Lower leg skin (tissue), 4 donors: ENCODE measurements around the gene JPH3. TPM values are rescaled to one million over a fixed set of nuclear protein-coding genes. Genes with fewer than 3 reads are reported as not detected.

Experiments
- DNase-seq, 2 donors: peaks; one replicate each; pipeline ENCODE4 v3.0.0-alpha.2; 2019; ENCODE audit warnings: low spot score in 2 of 2
- H3K4me3 ChIP-seq: fragments of 200-600 bp; sonication (generic); 2 replicates; pipeline ENCODE4 v1.5.1; 2017; ENCODE audit warnings: mild to moderate bottlenecking, low read depth; ENCODE audit not compliant: poor library complexity, severe bottlenecking
- CTCF ChIP-seq, 3 donors: fragments of 450-650 bp; IDR thresholded peaks; one replicate each; pipeline ENCODE4 v1.5.1; 2016; ENCODE audit warnings: antibody characterized with exemption in 3 of 3, mild to moderate bottlenecking in 3 of 3, moderate library complexity in 2 of 3
- POLR2A ChIP-seq, 2 donors: fragments of 450-650 bp; IDR thresholded peaks; one replicate each; pipeline ENCODE4 v1.6.1; 2016 to 2017; ENCODE audit warnings: antibody characterized with exemption in 2 of 2, mild to moderate bottlenecking in 1 of 2, moderate library complexity in 1 of 2
- WGBS, 2 donors: methylation state at CpG; one replicate each; pipeline ENCODE4 v1.1.5; 2018; 5-methylcytosine and 5-hydroxymethylcytosine counted together
- intact Hi-C: fragments of 100-400 bp; cut with DNase I; formaldehyde crosslinking; loops from one replicate; pipeline ENCODE4 v1.15.0; 2023; ENCODE audit warnings: low total_unique reads
- total RNA-seq, 4 donors: library from RNA; depleted of rRNA; stranded (reverse); fragments of >200 nt; gene quantifications; one replicate each; pipeline ENCODE4 v1.1.0, GENCODE V29; 2016

JPH3 gene
- total RNA-seq, 4 donors from 2014 or later = not detected

GRCh38 chr16:87627542-87628245 is 25.4 kb downstream of the JPH3 start:
- no peak for TF ChIP-seq CTCF (IDR thresholded peaks at IDR 0.05)
- no peak for TF ChIP-seq POLR2A (IDR thresholded peaks at IDR 0.05)
- intact Hi-C loops = no loop called here
- WGBS, 2 donors = 30 to 34% methylated on average over 14 of the region's 14 CpGs
- H3K4me3 ChIP-seq = no peak overlapping the region
- DNase-seq = no peak

- no peak overlapping the region for H3K4me3 ChIP-seq
- 81 to 85% methylated on average over 23 to 24 of the region's 25 CpGs for WGBS, 2 donors
- no peak for DNase-seq
- intact Hi-C loops = no loop called here
- no peak for TF ChIP-seq CTCF (IDR thresholded peaks at IDR 0.05)
Measured at GRCh38 chr16:87628246-87628923, 26.1 kb downstream of the JPH3 start.

GRCh38 chr16:87628940-87629339 is 26.6 kb downstream of the JPH3 start:
- 39 to 57% methylated on average over 6 of the region's 7 CpGs for WGBS, 2 donors
- DNase-seq = no peak
- TF ChIP-seq POLR2A (IDR thresholded peaks at IDR 0.05) (no peak), CTCF (IDR thresholded peaks at IDR 0.05) (no peak)
- intact Hi-C loops = no loop called here
- H3K4me3 ChIP-seq = no peak overlapping the region

- no peak overlapping the region for H3K4me3 ChIP-seq
- intact Hi-C loops = loop anchor here (10.0 kb wide), 1 partner anchor 216 kb away; no protein-coding TSS in a partner anchor
- 83 to 84% methylated on average over 2 of the region's 2 CpGs for WGBS, 2 donors
- TF ChIP-seq POLR2A (IDR thresholded peaks at IDR 0.05) (no peak), CTCF (IDR thresholded peaks at IDR 0.05) (no peak)
- DNase-seq = no peak
Measured at GRCh38 chr16:87631067-87631466, 28.8 kb downstream of the JPH3 start.

GRCh38 chr16:87634411-87634810 is 32.1 kb downstream of the JPH3 start:
- intact Hi-C loops = loop anchor here (10.0 kb wide), 1 partner anchor 220 kb away; no protein-coding TSS in a partner anchor
- 79 to 83% methylated on average over 8 to 11 of the region's 14 CpGs for WGBS, 2 donors
- TF ChIP-seq POLR2A (IDR thresholded peaks at IDR 0.05) (no peak), CTCF (IDR thresholded peaks at IDR 0.05) (no peak)
- DNase-seq = no peak
- no peak overlapping the region for H3K4me3 ChIP-seq
